Posterior vena cava (tissue), 2 donors: ENCODE data around the gene PTPRE. TPM values are rescaled to one million over a fixed set of nuclear protein-coding genes. Genes with fewer than 3 reads are reported as not detected.

Experiments
- DNase-seq: peaks from one replicate; pipeline ENCODE4 v3.0.0-alpha.2; 2020; ENCODE audit warnings: low spot score
- intact Hi-C, 2 donors: fragments of 100-400 bp; cut with DNase I; formaldehyde crosslinking; loops; one replicate each; pipeline versions ENCODE4 v1.14.1 to v1.14.2; 2022 to 2023
- total RNA-seq, 2 donors: library from RNA; stranded (reverse); fragmentation: NEBNext Ultra II Directional; extraction: Animal tissue kit (Norgen Biotek cat#: 25700); gene quantifications; one replicate each; pipeline ENCODE4 v1.2.1, GENCODE V29; 2021
- donor health status: DM: yes; HTN: yes; CAD: no.
- donor health status: DM: yes; HTN: yes; CAD: no.

Gene PTPRE
- total RNA-seq, 2 donors from 2014 or later, result 22.1 to 37.9 TPM

GRCh38 chr10:128116187-128116586, 209.3 kb downstream of the PTPRE start:
- no peak for DNase-seq
- intact Hi-C loops, result loop anchor here in 1 of 2 donors (5.0 kb wide), 1 partner anchor 1339 kb away; no protein-coding TSS in a partner anchor

GRCh38 chr10:128116851-128117615, 210.1 kb downstream of the PTPRE start:
- intact Hi-C loops, result loop anchor here in 1 of 2 donors (5.0 kb wide), 1 partner anchor 1340 kb away; no protein-coding TSS in a partner anchor
- DNase-seq, result no peak

- DNase-seq, result no peak
- intact Hi-C loops, result no loop called here
Observed at GRCh38 chr10:128121750-128122412, 215.0 kb downstream of the PTPRE start.

GRCh38 chr10:128122931-128123330, 216.0 kb downstream of the PTPRE start:
- intact Hi-C loops, result no loop called here
- DNase-seq, result no peak

GRCh38 chr10:128123846-128124245, 216.9 kb downstream of the PTPRE start:
- intact Hi-C loops, result no loop called here
- DNase-seq, result no peak

- no peak for DNase-seq
- intact Hi-C loops, result loop anchor here in 1 of 2 donors (1.0 kb wide), 1 partner anchor 30 kb away; no protein-coding TSS in a partner anchor
Observed at GRCh38 chr10:128124813-128125403, 218.0 kb downstream of the PTPRE start.

- no peak for DNase-seq
- intact Hi-C loops, result loop anchor here in 1 of 2 donors (1.0 kb wide), 1 partner anchor 30 kb away; no protein-coding TSS in a partner anchor
Observed at GRCh38 chr10:128125416-128125943, 218.6 kb downstream of the PTPRE start.

GRCh38 chr10:128125944-128126764, 219.3 kb downstream of the PTPRE start, which contains the start of gene MKI67:
MKI67 (minus strand) TSS chr10:128126423; CDS start chr10:128125667, 756 bp downstream.
- intact Hi-C loops, result loop anchor here in 1 of 2 donors (1.0 kb wide), 1 partner anchor 31 kb away; no protein-coding TSS in a partner anchor
- peak; percentile 94 for DNase-seq

GRCh38 chr10:128128582-128128981, 221.7 kb downstream of the PTPRE start:
- intact Hi-C loops, result no loop called here
- DNase-seq, result no peak

- intact Hi-C loops, result loop anchor here in 1 of 2 donors (5.0 to 10.0 kb wide), 2 partner anchors 945 to 1322 kb away; no protein-coding TSS in a partner anchor
- no peak for DNase-seq
Observed at GRCh38 chr10:128130051-128130450, 223.1 kb downstream of the PTPRE start.

Other genes with a start within 250 kb of the PTPRE start
- gene FOXI2, start 169.9 kb upstream of the PTPRE start, total RNA-seq, result under 1 TPM; 0.14 TPM
- gene CLRN3, start 14.2 kb upstream of the PTPRE start, total RNA-seq, result not detected
- 1 to 10 TPM in 1 of 2 donors, under 1 TPM in 1; 0.62 to 2.0 TPM for gene MKI67, start 219.3 kb downstream of the PTPRE start, total RNA-seq